Tongue (tissue), 2 donors: ENCODE results near the gene KDM4B. TPM values are rescaled to one million over a fixed set of nuclear protein-coding genes. Genes with fewer than 3 reads are reported as not detected.

Source experiments
- DNase-seq: peaks from one replicate; pipeline ENCODE4 v3.0.0-alpha.2; 2015
- total RNA-seq: library from RNA; depleted of rRNA; stranded (reverse); fragments of >200 nt; gene quantifications from one replicate; pipeline ENCODE4 v1.2.3, GENCODE V29; 2014

The KDM4B gene
- total RNA-seq, 1 donor from 2014 or later, result 28.1 TPM

GRCh38 chr19:5122671-5123409, 153.9 kb downstream of the KDM4B start:
- DNase-seq, result no peak

GRCh38 chr19:5123646-5124045, 154.7 kb downstream of the KDM4B start:
- no peak for DNase-seq

GRCh38 chr19:5124111-5124855, 155.4 kb downstream of the KDM4B start:
- DNase-seq, result no peak

GRCh38 chr19:5125376-5125775, 156.5 kb downstream of the KDM4B start:
- no peak for DNase-seq

- no peak for DNase-seq
These were observed 157.0 kb downstream of the KDM4B start for GRCh38 chr19:5125797-5126497.

- no peak for DNase-seq
These were observed 157.7 kb downstream of the KDM4B start for GRCh38 chr19:5126498-5127223.

- no peak for DNase-seq
These were observed 158.8 kb downstream of the KDM4B start for GRCh38 chr19:5127717-5128116.

GRCh38 chr19:5128251-5128935, 159.5 kb downstream of the KDM4B start:
- peak; percentile 81 for DNase-seq

- DNase-seq, result peak; percentile 72
These were observed 160.1 kb downstream of the KDM4B start for GRCh38 chr19:5128936-5129389.

GRCh38 chr19:5129691-5130090, 160.8 kb downstream of the KDM4B start:
- DNase-seq, result no peak

- DNase-seq, result no peak
These were observed 161.6 kb downstream of the KDM4B start for GRCh38 chr19:5130371-5131030.

GRCh38 chr19:5131031-5131505, 162.2 kb downstream of the KDM4B start:
- no peak for DNase-seq

GRCh38 chr19:5131506-5132205, 162.7 kb downstream of the KDM4B start:
- DNase-seq, result no peak

GRCh38 chr19:5132206-5132560, 163.3 kb downstream of the KDM4B start:
- DNase-seq, result peak; percentile 70

- no peak for DNase-seq
These were observed 164.1 kb downstream of the KDM4B start for GRCh38 chr19:5132698-5133651.

GRCh38 chr19:5133986-5134595, 165.2 kb downstream of the KDM4B start:
- no peak for DNase-seq

- no peak for DNase-seq
These were observed 165.8 kb downstream of the KDM4B start for GRCh38 chr19:5134691-5135090.

GRCh38 chr19:5136073-5136855, 167.4 kb downstream of the KDM4B start:
- DNase-seq, result no peak
